Naive thymus-derived CD4-positive, alpha-beta T cell (primary cell): Measurements from ENCODE around the gene IGF2BP1. TPM values are rescaled to one million over a fixed set of nuclear protein-coding genes. Genes with fewer than 3 reads are reported as not detected.

Experiments used
- ATAC-seq: fragments of 150-1000 bp; cut with Tn5 transposase; 2 replicates; pipeline ENCODE4 v1.10.0; 2021; ENCODE audit warnings: mild to moderate bottlenecking, moderate library complexity
- CTCF ChIA-PET: fragments of 350-600 bp; sonication (Branson Sonifier 250); formaldehyde crosslinking; loops from one replicate; lab custom pipeline; 2021; ENCODE audit warnings: antibody characterized with exemption; lab: Charles Lee
- POLR2A ChIA-PET: fragments of 350-600 bp; sonication (Branson Sonifier 250); formaldehyde crosslinking; loops from one replicate; lab custom pipeline; 2021; ENCODE audit warnings: antibody characterized with exemption, inconsistent platforms; lab: Charles Lee
- DNase-seq, 9 donors: peaks; one replicate each; pipeline versions ENCODE4 v3.0.0 to v3.0.0-alpha.2; 2020 to 2022; ENCODE audit warnings: mixed read lengths in 1 of 9
- H3K27ac ChIP-seq: one replicate; pipeline ENCODE4 v1.7.0; 2013; ENCODE audit warnings: mild to moderate bottlenecking, low read depth, low read length, moderate library complexity
- H3K27me3 ChIP-seq, 2 donors: one replicate each; pipeline ENCODE4 v1.7.0; 2013; ENCODE audit warnings: low read length in 2 of 2, mild to moderate bottlenecking in 2 of 2, moderate library complexity in 2 of 2; ENCODE audit not compliant: control insufficient read depth in 2 of 2, insufficient read depth in 2 of 2
- H3K36me3 ChIP-seq, 3 experiments: 1 replicate in 2 of 3; 2 replicates in 1 of 3; pipeline ENCODE4 v1.7.0; 2013; ENCODE audit warnings: low read length in 3 of 3, mild to moderate bottlenecking in 3 of 3, moderate library complexity in 1 of 3; ENCODE audit not compliant: insufficient read depth in 3 of 3, control insufficient read depth in 2 of 3
- H3K4me1 ChIP-seq, 2 donors: one replicate each; pipeline ENCODE4 v1.7.0; 2013; ENCODE audit warnings: low read length in 2 of 2, mild to moderate bottlenecking in 2 of 2, moderate library complexity in 1 of 2; ENCODE audit not compliant: control insufficient read depth in 2 of 2, insufficient read depth in 2 of 2
- H3K4me3 ChIP-seq: 2 replicates; pipeline ENCODE4 v1.7.0; 2013; ENCODE audit warnings: mild to moderate bottlenecking, low read length
- H3K9me3 ChIP-seq, 3 experiments: 1 replicate in 2 of 3; 2 replicates in 1 of 3; pipeline ENCODE4 v1.7.0; 2013; ENCODE audit warnings: low read length in 3 of 3; ENCODE audit not compliant: control insufficient read depth in 2 of 3
- H3K27ac Mint-ChIP-seq, 9 donors: one replicate each; pipeline ENCODE4 v1.8.0; 2020 to 2022; ENCODE audit warnings: mixed read lengths in 9 of 9, mild to moderate bottlenecking in 8 of 9, moderate library complexity in 5 of 9, inconsistent platforms in 2 of 9
- H3K27me3 Mint-ChIP-seq, 5 donors: one replicate each; pipeline ENCODE4 v1.8.0; 2021 to 2022; ENCODE audit warnings: mixed read lengths in 5 of 5, mild to moderate bottlenecking in 1 of 5
- H3K36me3 Mint-ChIP-seq, 5 donors: one replicate each; pipeline ENCODE4 v1.8.0; 2020 to 2022; ENCODE audit warnings: mixed read lengths in 5 of 5, mild to moderate bottlenecking in 3 of 5, inconsistent platforms in 1 of 5
- H3K4me1 Mint-ChIP-seq, 7 donors: one replicate each; pipeline ENCODE4 v1.8.0; 2020 to 2022; ENCODE audit warnings: mixed read lengths in 7 of 7, mild to moderate bottlenecking in 3 of 7, inconsistent platforms in 1 of 7
- H3K4me3 Mint-ChIP-seq, 10 donors: one replicate each; pipeline ENCODE4 v1.8.0; 2020 to 2022; ENCODE audit warnings: mild to moderate bottlenecking in 10 of 10, mixed read lengths in 10 of 10, moderate library complexity in 6 of 10, inconsistent platforms in 2 of 10
- H3K9me3 Mint-ChIP-seq, 11 donors: one replicate each; pipeline ENCODE4 v1.8.0; 2020 to 2022; ENCODE audit warnings: mixed read lengths in 11 of 11, mild to moderate bottlenecking in 4 of 11, inconsistent platforms in 1 of 11, moderate library complexity in 1 of 11
- intact Hi-C, 2 donors: fragments of 100-400 bp; cut with micrococcal nuclease; formaldehyde crosslinking; loops; one replicate each; pipeline ENCODE4 v1.15.1; 2023
- polyA plus RNA-seq, 2 donors: library from polyadenylated mRNA; unstranded; fragments of 300-500 nt; fragmentation: Illumina TruSeq; gene quantifications; one replicate each; pipeline ENCODE4 v1.2.3, GENCODE V29; 2021
- total RNA-seq, 6 experiments: library from RNA in 5 of 6; stranded (reverse) in 5 of 6; gene quantifications; 1 replicate in 5 of 6; 2 replicates in 1 of 6; pipeline ENCODE4 v1.2.3 and lab custom pipeline; 2021 to 2026

IGF2BP1 gene
- total and polyA plus RNA-seq, 7 experiments from 2014 or later: not detected

- no peaks in the 10 kb centered on the region for H3K9me3 Mint-ChIP-seq
- H3K27ac Mint-ChIP-seq: no peak overlapping the region
- H3K36me3 Mint-ChIP-seq: no peaks in the 10 kb centered on the region
- H3K27me3 Mint-ChIP-seq: peaks cover 0 to 15% (median 8%) of the 10 kb centered on the region in 5 donors
- H3K9me3 ChIP-seq: no peaks in the 10 kb centered on the region
- ATAC-seq (no peak), DNase-seq (no peak)
- H3K27me3 ChIP-seq: peaks cover 0 to 4% of the 10 kb centered on the region in 2 donors
- POLR2A ChIA-PET: no interaction called here
- intact Hi-C loops: no loop called here
- H3K4me1 Mint-ChIP-seq: peaks cover 0 to 5% (median 0%) of the 10 kb centered on the region in 7 donors
- H3K4me3 Mint-ChIP-seq: no peak overlapping the region
- CTCF ChIA-PET: no interaction called here
- no peaks in the 10 kb centered on the region for H3K4me1 ChIP-seq
- no peak overlapping the region for H3K4me3 ChIP-seq
- H3K27ac ChIP-seq: no peak overlapping the region
- H3K36me3 ChIP-seq: no peaks in the 10 kb centered on the region
These were observed 57.3 kb downstream of the IGF2BP1 start for GRCh38 chr17:49054342-49055092.

- intact Hi-C loops: no loop called here
- peaks cover 0 to 4% of the 10 kb centered on the region in 2 donors for H3K27me3 ChIP-seq
- H3K9me3 ChIP-seq: no peaks in the 10 kb centered on the region
- H3K9me3 Mint-ChIP-seq: no peaks in the 10 kb centered on the region
- no peak overlapping the region for H3K27ac Mint-ChIP-seq
- H3K4me3 ChIP-seq: no peak overlapping the region
- no peaks in the 10 kb centered on the region for H3K36me3 Mint-ChIP-seq
- ChIA-PET CTCF (interaction anchor here (0.7 kb wide), 1 partner anchor 312 kb away, joined by 3 read pairs; no protein-coding TSS in a partner anchor), POLR2A (no interaction called here)
- H3K4me1 ChIP-seq: no peaks in the 10 kb centered on the region
- ATAC-seq (no peak), DNase-seq (no peak)
- peaks cover 0 to 15% (median 9%) of the 10 kb centered on the region in 5 donors for H3K27me3 Mint-ChIP-seq
- no peaks in the 10 kb centered on the region for H3K36me3 ChIP-seq
- no peak overlapping the region for H3K27ac ChIP-seq
- H3K4me1 Mint-ChIP-seq: peaks cover 0 to 5% (median 0%) of the 10 kb centered on the region in 7 donors
- no peak overlapping the region for H3K4me3 Mint-ChIP-seq
These were observed 58.2 kb downstream of the IGF2BP1 start for GRCh38 chr17:49055181-49055927.

DNA sequence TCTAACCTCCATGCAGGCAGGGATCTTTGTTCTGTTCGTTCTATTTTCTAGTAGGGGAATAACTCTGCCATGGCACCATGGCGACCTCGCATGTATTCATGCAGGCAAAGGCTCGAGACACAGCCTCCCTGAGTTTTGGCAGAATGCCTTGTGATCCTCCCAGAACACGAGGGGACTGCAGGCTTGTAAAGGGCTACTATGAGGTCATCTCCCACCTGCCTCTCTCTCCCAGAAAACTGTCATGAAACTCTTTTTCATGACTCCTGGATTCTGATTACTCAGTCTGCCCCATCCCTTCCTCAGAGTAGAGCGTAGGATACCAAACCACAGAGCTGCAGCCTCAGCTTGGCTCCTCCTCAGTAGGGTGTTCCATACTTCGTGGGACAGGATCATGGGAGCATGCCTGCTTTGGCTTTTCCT lies 64.3 kb downstream of the IGF2BP1 start:
- DNase-seq (no peak), ATAC-seq (no peak)
- no peaks in the 10 kb centered on the region for H3K4me1 ChIP-seq
- H3K27ac ChIP-seq: no peak overlapping the region
- no peaks in the 10 kb centered on the region for H3K9me3 ChIP-seq
- Mint-ChIP-seq H3K27me3 (peaks cover 0 to 15% (median 4%) of the 10 kb centered on the region in 5 donors), H3K4me1 (no peaks in the 10 kb centered on the region), H3K36me3 (no peaks in the 10 kb centered on the region), H3K27ac (no peak overlapping the region), H3K9me3 (no peaks in the 10 kb centered on the region), H3K4me3 (no peak overlapping the region)
- CTCF ChIA-PET: no interaction called here
- POLR2A ChIA-PET: no interaction called here
- intact Hi-C loops: no loop called here
- H3K36me3 ChIP-seq: no peaks in the 10 kb centered on the region
- H3K27me3 ChIP-seq: no peaks in the 10 kb centered on the region
- H3K4me3 ChIP-seq: no peak overlapping the region

DNA sequence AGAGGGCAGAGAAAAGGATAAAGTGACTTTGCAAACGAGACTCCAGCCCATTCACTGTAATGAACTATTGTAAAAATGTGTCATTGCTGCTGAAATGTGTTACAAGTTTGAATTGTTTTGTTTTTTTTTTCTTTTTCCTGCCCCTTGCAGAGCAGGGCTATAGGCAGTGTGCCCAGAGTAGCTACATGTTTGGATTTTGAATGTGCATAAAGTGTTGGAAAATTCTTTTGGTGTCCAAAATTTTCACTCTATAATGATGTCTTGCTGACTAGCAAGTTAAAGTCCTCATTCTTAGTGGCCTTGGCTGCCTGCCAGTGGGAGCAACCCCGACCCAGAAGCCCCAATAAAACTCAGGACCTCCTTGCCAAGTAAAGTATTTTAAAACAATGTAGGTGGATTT lies 66.5 kb downstream of the IGF2BP1 start:
- intact Hi-C loops: no loop called here
- Histone ChIP-seq H3K27ac (no peak overlapping the region), H3K27me3 (no peaks in the 10 kb centered on the region), H3K36me3 (no peaks in the 10 kb centered on the region), H3K9me3 (no peaks in the 10 kb centered on the region), H3K4me1 (no peaks in the 10 kb centered on the region), H3K4me3 (no peak overlapping the region)
- POLR2A ChIA-PET: no interaction called here
- H3K36me3 Mint-ChIP-seq: no peaks in the 10 kb centered on the region
- no peak overlapping the region for H3K4me3 Mint-ChIP-seq
- ATAC-seq (no peak), DNase-seq (no peak)
- no peaks in the 10 kb centered on the region for H3K9me3 Mint-ChIP-seq
- CTCF ChIA-PET: no interaction called here
- H3K4me1 Mint-ChIP-seq: no peaks in the 10 kb centered on the region
- H3K27ac Mint-ChIP-seq: no peak overlapping the region
- peaks cover 0 to 13% (median 4%) of the 10 kb centered on the region in 5 donors for H3K27me3 Mint-ChIP-seq

DNA sequence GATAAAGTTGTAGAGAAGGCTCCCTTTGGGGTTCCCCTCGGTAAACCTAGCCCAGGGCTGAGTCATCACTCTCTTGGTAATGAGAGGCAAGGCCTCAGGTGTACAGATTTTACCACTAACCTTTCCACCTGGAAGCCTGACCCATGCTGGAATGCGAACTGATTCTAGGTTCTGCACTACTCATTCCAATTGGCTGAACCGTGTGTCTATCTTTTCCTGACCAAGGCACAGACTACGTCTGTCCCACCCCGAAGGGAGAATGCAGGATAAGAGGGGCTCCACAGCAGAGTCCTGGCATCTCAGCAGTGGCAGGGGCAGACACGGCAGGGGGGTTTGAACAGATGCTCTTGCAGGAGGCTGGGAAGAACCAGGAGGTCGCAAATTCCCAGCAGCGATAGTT lies 70.0 kb downstream of the IGF2BP1 start:
- intact Hi-C loops: no loop called here
- Histone ChIP-seq H3K4me1 (no peaks in the 10 kb centered on the region), H3K4me3 (no peak overlapping the region), H3K36me3 (no peaks in the 10 kb centered on the region), H3K9me3 (no peaks in the 10 kb centered on the region), H3K27ac (no peak overlapping the region), H3K27me3 (no peaks in the 10 kb centered on the region)
- Mint-ChIP-seq H3K27ac (no peak overlapping the region), H3K4me1 (peaks cover 0 to 5% (median 0%) of the 10 kb centered on the region in 7 donors), H3K27me3 (peaks cover 0 to 5% (median 0%) of the 10 kb centered on the region in 5 donors), H3K4me3 (no peak overlapping the region), H3K9me3 (no peaks in the 10 kb centered on the region), H3K36me3 (no peaks in the 10 kb centered on the region)
- no peak for ATAC-seq
- no peak for DNase-seq
- CTCF ChIA-PET: no interaction called here
- POLR2A ChIA-PET: no interaction called here

DNA sequence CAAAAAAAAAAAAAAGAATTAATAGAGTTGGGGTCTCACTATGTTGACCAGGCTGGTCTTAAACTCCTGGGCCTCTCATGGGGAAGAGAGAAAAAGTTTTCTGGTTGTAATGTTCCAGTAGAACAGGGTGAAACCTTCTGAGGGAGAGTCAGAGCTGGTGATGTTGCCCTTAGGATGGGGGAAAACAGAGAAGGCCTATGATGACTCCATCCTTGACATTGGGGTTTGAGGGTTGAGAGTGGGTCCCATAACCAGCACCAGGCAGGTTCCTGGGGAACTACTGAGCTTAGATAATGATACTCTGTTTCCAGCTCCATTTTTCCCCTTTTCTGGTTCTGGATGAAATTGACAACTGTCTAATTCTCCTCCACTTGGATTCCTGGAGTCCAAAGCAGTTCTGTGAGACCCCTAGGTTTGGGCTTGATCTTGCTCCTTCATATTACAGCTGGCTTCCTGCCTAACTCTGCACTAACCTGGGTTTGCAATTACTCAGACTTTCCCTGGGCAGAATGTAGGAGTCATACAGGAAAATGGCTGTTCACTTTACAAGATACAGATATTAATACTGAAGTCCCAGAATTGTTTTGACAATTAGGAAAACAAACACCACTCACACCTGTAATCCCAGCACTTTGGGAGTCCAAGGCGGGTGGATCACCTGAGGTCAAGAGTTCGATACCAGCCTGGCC lies 72.5 kb downstream of the IGF2BP1 start:
- H3K36me3 Mint-ChIP-seq: no peaks in the 10 kb centered on the region
- ATAC-seq (no peak), DNase-seq (no peak)
- H3K4me3 Mint-ChIP-seq: no peak overlapping the region
- Histone ChIP-seq H3K4me1 (no peaks in the 10 kb centered on the region), H3K27me3 (no peaks in the 10 kb centered on the region), H3K9me3 (no peaks in the 10 kb centered on the region), H3K27ac (no peak overlapping the region), H3K4me3 (no peak overlapping the region), H3K36me3 (no peaks in the 10 kb centered on the region)
- peaks cover 0 to 9% (median 0%) of the 10 kb centered on the region in 5 donors for H3K27me3 Mint-ChIP-seq
- H3K27ac Mint-ChIP-seq: no peak overlapping the region
- H3K9me3 Mint-ChIP-seq: no peaks in the 10 kb centered on the region
- ChIA-PET POLR2A (no interaction called here), CTCF (no interaction called here)
- H3K4me1 Mint-ChIP-seq: peaks cover 0 to 5% (median 0%) of the 10 kb centered on the region in 7 donors
- intact Hi-C loops: no loop called here
